GM12878 (cell line): ENCODE measurements around the gene POLD2. TPM values are rescaled to one million over a fixed set of nuclear protein-coding genes. Genes with fewer than 3 reads are reported as not detected.

Experiments
- ATAC-seq: fragments of 200-7000 bp; cut with Tn5 transposase; 3 replicates; pipeline ENCODE4 v1.9.1; 2020; ENCODE audit warnings: mild to moderate bottlenecking, moderate library complexity
- BruUV-seq: library from RNA; stranded (reverse); fragments of 400-500 nt; replicated peaks from 2 replicates; lab custom pipeline; 2021; lab: Mats Ljungman, UMichigan
- CTCF ChIA-PET: fragments of 300-600 bp; sonication (Branson Sonifier 250); formaldehyde crosslinking; extraction: SDS; loops from one replicate; lab custom pipeline; 2021; ENCODE audit warnings: inconsistent platforms; lab: Yijun Ruan, JAX
- POLR2A ChIA-PET: fragments of 350-600 bp; formaldehyde crosslinking; extraction: SDS; loops from one replicate; lab custom pipeline; 2021; ENCODE audit warnings: inconsistent platforms; lab: Charles Lee
- RAD21 ChIA-PET: fragments of 300-600 bp; sonication (Branson Sonifier 250); formaldehyde crosslinking; loops from one replicate; lab custom pipeline; 2023; ENCODE audit warnings: antibody characterized with exemption; ENCODE audit not compliant: unreplicated experiment; lab: Charles Lee
- SMC1A ChIA-PET: fragments of 300-600 bp; sonication (Branson Sonifier 250); formaldehyde crosslinking; loops from one replicate; lab custom pipeline; 2023; ENCODE audit not compliant: unreplicated experiment, uncharacterized antibody; lab: Charles Lee
- DNase-seq: peaks from one replicate; pipeline ENCODE4 v3.0.0-alpha.2; 2011; ENCODE audit warnings: low read depth, low spot score
- FAIRE-seq: peaks from 3 replicates; lab custom pipeline; 2011; peaks lifted over from hg19 to GRCh38; lab: Jason Lieb, UNC
- H2AFZ ChIP-seq: 2 replicates; pipeline ENCODE4 v1.6.0; 2011; ENCODE audit warnings: low read depth, low read length, control low read depth; ENCODE audit not compliant: control insufficient read depth
- H3K27ac ChIP-seq: 2 replicates; pipeline ENCODE4 v1.5.1; 2011; ENCODE audit warnings: control low read depth; ENCODE audit not compliant: control insufficient read depth, insufficient read depth
- H3K27me3 ChIP-seq, 2 experiments: replicated peaks in 1 of 2; 2 replicates each; pipeline versions ENCODE4 v1.6.0 to v1.6.1; 2011; ENCODE audit warnings: low read length in 1 of 2; ENCODE audit not compliant: control insufficient read depth in 2 of 2, insufficient read depth in 2 of 2
- H3K36me3 ChIP-seq, 2 experiments: 2 replicates each; pipeline ENCODE4 v1.5.1; 2011; ENCODE audit warnings: low read length in 1 of 2; ENCODE audit not compliant: control insufficient read depth in 2 of 2, insufficient read depth in 2 of 2
- H3K4me1 ChIP-seq: 2 replicates; pipeline ENCODE4 v1.6.1; 2011; ENCODE audit warnings: mild to moderate bottlenecking, low read length, moderate library complexity, mixed read lengths; ENCODE audit not compliant: control insufficient read depth, insufficient read depth
- H3K4me2 ChIP-seq: 2 replicates; pipeline ENCODE4 v1.6.0; 2011; ENCODE audit warnings: control low read depth; ENCODE audit not compliant: control insufficient read depth, insufficient read depth
- H3K4me3 ChIP-seq: fragments of 200-600 bp; sonication (generic); 2 replicates; pipeline ENCODE4 v1.5.1; 2016
- H3K79me2 ChIP-seq: 2 replicates; pipeline ENCODE4 v1.6.0; 2011; ENCODE audit warnings: low read length; ENCODE audit not compliant: control insufficient read depth, insufficient read depth
- H3K9ac ChIP-seq: 2 replicates; pipeline ENCODE4 v1.8.0; 2011; ENCODE audit warnings: low read length, control low read depth, mixed read lengths; ENCODE audit not compliant: control insufficient read depth, insufficient read depth
- H3K9me3 ChIP-seq: replicated peaks from 3 replicates; pipeline ENCODE4 v1.5.1; 2011; ENCODE audit warnings: mild to moderate bottlenecking, low read length; ENCODE audit not compliant: control insufficient read depth, insufficient read depth
- H4K20me1 ChIP-seq: 2 replicates; pipeline ENCODE4 v1.6.0; 2011; ENCODE audit not compliant: control insufficient read depth, insufficient read depth
- ATF3 ChIP-seq: IDR thresholded peaks from 2 replicates; pipeline ENCODE4 v1.6.1; 2011; ENCODE audit warnings: low read depth, mild to moderate bottlenecking, low read length, moderate library complexity, borderline replicate concordance; ENCODE audit errors: extremely low read depth
- CEBPZ ChIP-seq: fragments of 150-350 bp; IDR thresholded peaks from 2 replicates; pipeline ENCODE4 v1.6.1; 2016; ENCODE audit warnings: low read depth, low read length
- CREB1 ChIP-seq: IDR thresholded peaks from 2 replicates; pipeline ENCODE4 v1.6.1; 2012; ENCODE audit warnings: low read depth, mild to moderate bottlenecking, inconsistent platforms
- EED ChIP-seq: sonication (generic); IDR thresholded peaks from 2 replicates; pipeline ENCODE4 v1.6.1; 2016; ENCODE audit warnings: antibody characterized with exemption, low read depth
- NFYA ChIP-seq: IDR thresholded peaks from 2 replicates; pipeline ENCODE4 v1.6.1; 2011; ENCODE audit warnings: low read depth, mild to moderate bottlenecking, low read length, improper control_type of control experiment, borderline replicate concordance
- POLR2AphosphoS2 ChIP-seq: IDR thresholded peaks from 2 replicates; pipeline ENCODE4 v1.6.1; 2011; ENCODE audit warnings: low read depth, mild to moderate bottlenecking, low read length, improper control_type of control experiment, moderate library complexity
- SIN3A ChIP-seq: IDR thresholded peaks from 2 replicates; pipeline ENCODE4 v1.6.1; 2012; ENCODE audit warnings: low read depth, low read length, improper control_type of control experiment
- ZNF592 ChIP-seq: fragments of 450-650 bp; IDR thresholded peaks from 2 replicates; pipeline ENCODE4 v1.6.1; 2017; ENCODE audit warnings: mild to moderate bottlenecking, moderate library complexity
- WGBS: methylation state at CpG from one replicate; pipeline ENCODE4 v1.1.6; 2016; ENCODE audit warnings: low lambda C conversion rate; ENCODE audit not compliant: insufficient replicate concordance, insufficient coverage; ENCODE audit errors: missing lambda C conversion rate; 5-methylcytosine and 5-hydroxymethylcytosine counted together
- in situ Hi-C: fragments of 300-500 bp; cut with MboI; formaldehyde crosslinking; loops from 9 replicates; pipeline ENCODE4 v1.14.3; 2018; ENCODE audit warnings: mixed read lengths
- intact Hi-C: fragments of 100-400 bp; cut with micrococcal nuclease; formaldehyde crosslinking; loops from one replicate; pipeline ENCODE4 v1.14.2; 2022; ENCODE audit not compliant: unreplicated experiment
- polyA plus RNA-seq, 11 experiments: library from polyadenylated mRNA; depleted of rRNA in 4 of 11; unstranded in 6 of 11; stranded (reverse) in 5 of 11; fragments of >200 nt; fragmentation: Nextera tagmentation in 4 of 11; fragmentation: Illumina TruSeq in 1 of 11; extraction: Ambion mirVana in 4 of 11; extraction: Trizol in 1 of 11; gene quantifications; 1 replicate in 1 of 11; 2 replicates in 10 of 11; pipeline versions ENCODE4 v1.2.1 to v1.2.3, GENCODE V29; 2011 to 2016; ENCODE audit warnings: inconsistent platforms in 2 of 11, missing spikeins in 2 of 11, low read depth in 1 of 11
- total RNA-seq, 4 experiments: library from RNA; depleted of rRNA in 3 of 4; stranded (reverse); fragments of >200 nt in 3 of 4; fragmentation: Illumina TruSeq in 1 of 4; extraction: Trizol in 1 of 4; gene quantifications; 2 replicates each; pipeline versions ENCODE4 v1.2.1 to v1.2.3, GENCODE V29; 2013 to 2021

POLD2 gene
- total and polyA plus RNA-seq, 10 of the 15 experiments (the other 5 are each of a cell fraction or from before 2014, with no cell fraction given), result 19.1 to 287 (median 169) TPM

- H3K9ac ChIP-seq, result no peak overlapping the region
- WGBS, result 33% methylated on average over 15 of the region's 15 CpGs
- ATAC-seq, result no peak; the same call in 2 of the 3 replicates
These were observed 34.0 kb upstream of the POLD2 start for GRCh38 chr7:44157116-44158080.

GRCh38 chr7:44156453-44157010 is 33.2 kb upstream of the POLD2 start:
- H3K27me3 ChIP-seq, result no peaks in the 10 kb centered on the region; a peak in 2 of 4 replicates
- FAIRE-seq (no peak), ATAC-seq (no peak), DNase-seq (no peak)
- WGBS, result 8% methylated on average over 4 of the region's 4 CpGs
- H3K4me3 ChIP-seq, result no peak overlapping the region
- H4K20me1 ChIP-seq, result no peaks in the 10 kb centered on the region
- H3K9ac ChIP-seq, result no peak overlapping the region
- POLR2A ChIA-PET, result no interaction called here
- no TSS peak for BruUV-seq
- no peaks in the 10 kb centered on the region for H3K79me2 ChIP-seq
- RAD21 ChIA-PET, result no interaction called here
- no peak overlapping the region for H3K4me2 ChIP-seq
- no peaks in the 10 kb centered on the region for H3K36me3 ChIP-seq
- intact Hi-C loops, result no loop called here
- H3K27ac ChIP-seq, result no peak overlapping the region
- CTCF ChIA-PET, result no interaction called here
- no peaks in the 10 kb centered on the region for H3K9me3 ChIP-seq
- H2AFZ ChIP-seq, result no peak overlapping the region
- SMC1A ChIA-PET, result no interaction called here
- no peaks in the 10 kb centered on the region for H3K4me1 ChIP-seq
- in situ Hi-C loops, result no loop called here
- TF ChIP-seq ZNF592 (no peak), CEBPZ (no peak), EED (no peak)

More at GRCh38 chr7:44157116-44158080, 34.0 kb upstream of the POLD2 start:
- DNase-seq (no peak), FAIRE-seq (no peak)
- Histone ChIP-seq H3K27me3 (no peaks in the 10 kb centered on the region; a peak in 2 of 4 replicates), H3K4me1 (no peaks in the 10 kb centered on the region), H2AFZ (no peak overlapping the region), H4K20me1 (no peaks in the 10 kb centered on the region), H3K27ac (no peak overlapping the region), H3K36me3 (no peaks in the 10 kb centered on the region), H3K4me3 (no peak overlapping the region), H3K79me2 (no peaks in the 10 kb centered on the region)
- intact Hi-C loops (no loop called here), in situ Hi-C loops (no loop called here)
- ChIA-PET SMC1A (no interaction called here), RAD21 (no interaction called here), POLR2A (no interaction called here), CTCF (no interaction called here)
- BruUV-seq, result no TSS peak
- TF ChIP-seq NFYA (no peak), SIN3A (no peak), CREB1 (no peak), POLR2AphosphoS2 (no peak), ATF3 (no peak)
- TF ChIP-seq, all 136 proteins: peak for 0
- Histone ChIP-seq H3K4me2 (no peak overlapping the region), H3K9me3 (no peaks in the 10 kb centered on the region)
